GM12873 (cell line): ENCODE data around the gene NME7.

Source experiments
- CTCF ChIP-seq: IDR thresholded peaks from 2 replicates; pipeline ENCODE4 v1.5.1; 2012; ENCODE audit warnings: low read depth, mild to moderate bottlenecking, moderate library complexity, low read length, control low read depth; ENCODE audit not compliant: insufficient read depth; ENCODE audit errors: missing control alignments

The NME7 gene

GRCh38 chr1:169338617-169339016, 29.0 kb downstream of the NME7 start:
- TF ChIP-seq CTCF: no peak

DNA sequence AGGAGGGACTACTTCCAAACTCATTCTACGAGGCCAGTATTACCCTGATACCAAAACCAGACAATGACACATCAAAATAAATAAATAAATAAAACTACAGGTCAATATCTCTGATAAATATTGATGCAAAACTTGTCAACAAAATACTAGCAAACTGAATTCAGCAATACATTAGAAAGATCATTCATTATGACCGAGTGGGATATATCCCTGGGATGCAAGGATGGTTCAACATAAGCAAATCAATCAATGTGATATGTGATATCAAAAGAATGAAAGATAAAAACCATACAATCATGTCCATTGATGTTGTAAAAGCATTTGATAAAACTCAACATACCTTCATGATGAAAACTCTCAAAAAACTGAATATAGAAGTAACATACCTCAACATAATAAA, 36.7 kb downstream of the NME7 start:
- no peak for TF ChIP-seq CTCF

GRCh38 chr1:169329383-169329782, 38.2 kb downstream of the NME7 start:
- TF ChIP-seq CTCF: no peak

DNA sequence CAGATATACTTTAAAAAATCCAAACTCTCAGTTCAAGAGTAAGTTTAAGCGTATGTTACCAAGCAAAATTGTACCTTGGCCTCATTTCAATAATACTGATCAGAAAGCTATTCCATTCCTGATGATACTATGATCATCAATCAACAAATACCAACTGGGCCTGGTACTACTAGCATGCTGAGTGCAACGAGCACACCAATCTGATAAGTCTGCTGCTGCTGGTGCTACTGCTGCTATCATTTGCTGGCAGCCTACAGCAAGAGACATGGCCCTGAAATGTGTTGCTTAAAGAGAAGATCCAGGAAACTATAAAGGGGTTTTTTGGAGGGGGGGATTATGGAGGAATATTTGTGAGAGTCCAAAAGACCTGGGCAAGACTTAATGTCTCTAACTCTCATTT, 39.7 kb downstream of the NME7 start:
- TF ChIP-seq CTCF: no peak

- no peak for TF ChIP-seq CTCF
These were observed 40.7 kb downstream of the NME7 start for GRCh38 chr1:169326956-169327268.

DNA sequence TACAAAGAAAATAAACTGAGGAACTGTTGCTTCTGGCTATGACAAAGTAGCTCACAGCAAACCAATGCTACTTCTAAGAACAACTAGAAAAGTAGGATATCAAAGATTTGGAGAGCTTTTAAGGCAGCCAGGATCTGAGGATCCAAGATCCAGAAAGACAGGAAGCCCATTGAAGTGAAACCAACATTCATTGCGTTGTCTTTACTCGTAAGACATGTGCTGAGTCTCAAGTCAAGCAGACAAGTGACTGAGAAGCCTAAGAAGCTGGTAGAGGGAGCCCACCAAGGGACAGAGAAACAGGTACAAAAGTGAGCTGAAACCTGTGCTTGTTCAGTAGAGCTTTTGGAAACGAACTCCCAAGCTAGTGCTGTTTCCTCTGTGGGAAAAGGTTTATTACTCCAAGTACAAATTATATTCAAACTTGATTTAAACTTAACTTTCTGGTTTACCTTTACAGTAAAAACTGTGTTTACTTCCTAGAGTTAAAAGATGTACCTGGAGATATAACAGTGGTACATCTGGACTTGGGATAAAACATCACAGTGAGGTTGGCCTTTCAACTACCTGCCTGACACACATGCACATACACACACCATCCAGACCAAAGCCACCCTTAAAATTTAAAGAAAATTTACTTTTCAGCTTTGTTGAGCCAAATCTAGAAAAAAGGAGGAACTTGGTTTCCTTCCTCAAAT, 41.2 kb downstream of the NME7 start:
- TF ChIP-seq CTCF: no peak

DNA sequence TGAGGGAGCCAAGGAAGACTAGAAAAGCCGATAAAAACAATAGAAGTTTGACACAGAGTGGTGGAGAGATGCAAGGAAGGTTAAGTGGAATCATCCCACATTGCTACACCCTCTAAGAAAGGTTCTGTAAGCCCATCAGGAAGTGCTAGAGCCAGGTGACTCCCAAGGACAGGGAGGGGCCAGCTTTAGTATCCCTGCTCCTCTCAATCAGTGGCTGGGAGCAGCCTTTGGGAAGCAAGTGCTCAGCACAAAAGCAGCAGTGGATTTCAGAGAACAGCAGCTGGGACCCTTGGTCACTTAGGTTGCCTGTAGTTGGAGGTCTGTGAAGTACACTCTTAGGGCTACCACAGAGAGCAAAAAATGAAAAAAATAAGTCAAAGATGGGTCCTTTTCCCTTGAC, 42.5 kb downstream of the NME7 start:
- no peak for TF ChIP-seq CTCF
